Epithelial cell of umbilical artery (primary cell): ENCODE data around the gene NXT2. TPM values are rescaled to one million over a fixed set of nuclear protein-coding genes. Genes with fewer than 3 reads are reported as not detected.

Source experiments
- total RNA-seq: library from RNA; depleted of rRNA; stranded (reverse); fragments of >200 nt; gene quantifications from 2 replicates; pipeline ENCODE4 v1.2.3, GENCODE V29; 2014

NXT2 gene
- total RNA-seq: 7.1 and 8.1 TPM in 2 replicates

GRCh38 chrX:109536439-109537323 is at the start of gene NXT2:
TSS of gene NXT2 (plus strand) at chrX:109536844. CDS start at chrX:109537007, 163 bp downstream.

Other genes with a start within 250 kb of the NXT2 start
- not detected in 2 replicates for gene GUCY2F, start 54.8 kb upstream of the NXT2 start, total RNA-seq
- gene KCNE5, start 88.3 kb downstream of the NXT2 start, total RNA-seq: not detected in 2 replicates
- 108 and 112 TPM in 2 replicates for gene ACSL4, start 196.4 kb downstream of the NXT2 start, total RNA-seq